SU-DHL-6 (cell line): ENCODE results near the gene PBX1.

Source experiments
- EZH2phosphoT487 ChIP-seq: fragments of 200-600 bp; sonication (generic), shearing (Covaris generic); conservative IDR thresholded peaks from 2 replicates; pipeline ENCODE4 v1.6.1; 2018; ENCODE audit warnings: mild to moderate bottlenecking, antibody characterized with exemption, low read length, moderate library complexity, mixed read lengths
- TF ChIP-seq, protein P1 (sequence below): fragments of 200-600 bp; sonication (generic); IDR thresholded peaks from one replicate; pipeline ENCODE4 v1.5.1; 2017; ENCODE audit warnings: antibody characterized with exemption, mild to moderate bottlenecking, low read length, moderate library complexity; ENCODE audit not compliant: insufficient read depth, poor library complexity, severe bottlenecking

DNA sequence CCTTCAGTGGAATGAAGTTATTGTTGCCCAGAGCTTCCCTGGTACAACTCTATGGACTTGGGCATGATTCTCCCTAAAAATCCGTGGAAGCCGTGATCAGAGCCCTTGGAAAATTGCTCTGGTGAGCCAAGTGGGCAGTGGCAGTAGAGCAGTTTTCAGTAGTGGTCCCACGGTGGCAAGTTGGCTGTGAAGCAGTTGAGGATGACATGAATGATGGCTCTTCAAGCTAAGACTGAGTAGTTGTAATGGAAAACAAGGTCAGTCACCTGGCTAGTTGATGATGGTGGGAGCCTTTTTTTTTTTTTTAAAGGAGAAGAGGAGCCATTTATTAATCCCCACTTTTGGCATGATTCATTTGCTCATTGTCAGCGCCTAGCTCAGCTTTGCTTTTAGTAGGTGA is 36.2 kb downstream of the PBX1 start:
- TF ChIP-seq, protein P1, sequence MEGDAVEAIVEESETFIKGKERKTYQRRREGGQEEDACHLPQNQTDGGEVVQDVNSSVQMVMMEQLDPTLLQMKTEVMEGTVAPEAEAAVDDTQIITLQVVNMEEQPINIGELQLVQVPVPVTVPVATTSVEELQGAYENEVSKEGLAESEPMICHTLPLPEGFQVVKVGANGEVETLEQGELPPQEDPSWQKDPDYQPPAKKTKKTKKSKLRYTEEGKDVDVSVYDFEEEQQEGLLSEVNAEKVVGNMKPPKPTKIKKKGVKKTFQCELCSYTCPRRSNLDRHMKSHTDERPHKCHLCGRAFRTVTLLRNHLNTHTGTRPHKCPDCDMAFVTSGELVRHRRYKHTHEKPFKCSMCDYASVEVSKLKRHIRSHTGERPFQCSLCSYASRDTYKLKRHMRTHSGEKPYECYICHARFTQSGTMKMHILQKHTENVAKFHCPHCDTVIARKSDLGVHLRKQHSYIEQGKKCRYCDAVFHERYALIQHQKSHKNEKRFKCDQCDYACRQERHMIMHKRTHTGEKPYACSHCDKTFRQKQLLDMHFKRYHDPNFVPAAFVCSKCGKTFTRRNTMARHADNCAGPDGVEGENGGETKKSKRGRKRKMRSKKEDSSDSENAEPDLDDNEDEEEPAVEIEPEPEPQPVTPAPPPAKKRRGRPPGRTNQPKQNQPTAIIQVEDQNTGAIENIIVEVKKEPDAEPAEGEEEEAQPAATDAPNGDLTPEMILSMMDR, result no peak
- TF ChIP-seq EZH2phosphoT487, result no peak
